GM18858 (cell line): ENCODE results near the gene BCAP31.
"Not testable (repeated sequence)": the region's sequence is repeated elsewhere in the genome, so short reads cannot be mapped to it uniquely, and the experiment has no call there.

Experiments used
- ATAC-seq: cut with Tn5 transposase; IDR thresholded peaks from one replicate; pipeline ENCODE4 v1.9.1; 2021; ENCODE audit not compliant: unreplicated experiment

Gene BCAP31

DNA sequence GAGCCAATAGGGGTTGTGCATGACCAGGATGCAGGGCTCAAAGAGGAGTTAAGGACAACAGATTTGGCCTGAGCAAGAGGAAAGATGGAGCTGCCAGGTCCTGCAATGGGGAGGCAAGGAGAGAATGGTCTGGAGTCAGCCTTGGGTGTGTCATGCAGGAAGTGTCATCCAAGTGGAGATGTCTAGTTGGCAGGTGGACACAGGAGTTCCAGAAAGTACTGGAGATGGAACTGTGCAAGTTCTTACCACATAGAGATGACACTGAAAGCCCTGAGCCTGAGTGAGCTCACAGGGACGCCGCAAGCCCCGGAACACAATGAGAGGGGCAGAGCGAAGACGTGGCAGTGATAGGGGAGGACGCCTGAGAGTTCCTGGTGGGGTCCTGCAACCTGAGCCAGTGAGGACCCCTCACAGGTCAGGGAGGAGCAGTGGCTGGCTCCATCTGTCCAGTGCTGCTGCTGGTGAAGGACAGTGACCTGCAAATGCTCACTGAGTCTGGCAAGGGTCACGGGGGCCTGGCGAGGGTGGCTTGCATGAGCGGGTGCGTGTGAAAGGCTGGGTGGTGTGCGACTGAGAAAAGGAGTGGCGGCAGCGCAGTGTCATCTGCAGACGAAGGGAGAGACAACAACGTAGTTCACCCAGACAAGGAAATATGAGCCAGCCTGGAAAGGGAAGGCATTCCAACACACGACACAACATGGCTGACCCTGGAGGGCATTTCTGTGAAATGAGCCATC, 27.0 kb downstream of the BCAP31 start:
- not testable (repeated sequence) for ATAC-seq

DNA sequence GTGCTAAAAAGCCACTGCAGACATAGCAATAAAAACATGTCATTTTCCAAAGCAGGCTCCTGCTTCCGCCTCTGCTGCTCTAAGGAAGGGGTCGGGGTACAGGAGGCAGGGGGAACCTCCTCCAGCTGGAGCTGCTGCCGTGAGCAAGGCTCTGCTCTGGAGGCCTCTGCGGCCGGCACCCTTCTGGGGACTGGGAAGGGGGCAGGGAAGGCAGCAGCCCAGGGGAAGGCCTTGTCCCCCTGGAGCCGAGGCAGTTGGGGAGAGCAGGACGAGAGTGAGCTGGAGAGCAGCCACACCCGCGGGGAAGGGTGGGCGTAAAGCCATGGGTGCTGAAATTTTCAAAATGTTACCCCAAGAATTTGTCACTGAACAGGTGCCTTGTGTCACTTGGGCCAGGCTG, 27.6 kb downstream of the BCAP31 start:
- not testable (repeated sequence) for ATAC-seq

DNA sequence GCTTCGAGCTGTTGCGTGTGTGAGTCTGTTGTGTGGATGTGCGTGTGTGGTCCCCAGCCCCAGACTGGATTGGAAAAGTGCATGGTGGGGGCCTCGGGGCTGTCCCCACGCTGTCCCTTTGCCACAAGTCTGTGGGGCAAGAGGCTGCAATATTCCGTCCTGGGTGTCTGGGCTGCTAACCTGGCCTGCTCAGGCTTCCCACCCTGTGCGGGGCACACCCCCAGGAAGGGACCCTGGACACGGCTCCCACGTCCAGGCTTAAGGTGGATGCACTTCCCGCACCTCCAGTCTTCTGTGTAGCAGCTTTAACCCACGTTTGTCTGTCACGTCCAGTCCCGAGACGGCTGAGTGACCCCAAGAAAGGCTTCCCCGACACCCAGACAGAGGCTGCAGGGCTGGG, 28.1 kb downstream of the BCAP31 start:
- no peak for ATAC-seq

DNA sequence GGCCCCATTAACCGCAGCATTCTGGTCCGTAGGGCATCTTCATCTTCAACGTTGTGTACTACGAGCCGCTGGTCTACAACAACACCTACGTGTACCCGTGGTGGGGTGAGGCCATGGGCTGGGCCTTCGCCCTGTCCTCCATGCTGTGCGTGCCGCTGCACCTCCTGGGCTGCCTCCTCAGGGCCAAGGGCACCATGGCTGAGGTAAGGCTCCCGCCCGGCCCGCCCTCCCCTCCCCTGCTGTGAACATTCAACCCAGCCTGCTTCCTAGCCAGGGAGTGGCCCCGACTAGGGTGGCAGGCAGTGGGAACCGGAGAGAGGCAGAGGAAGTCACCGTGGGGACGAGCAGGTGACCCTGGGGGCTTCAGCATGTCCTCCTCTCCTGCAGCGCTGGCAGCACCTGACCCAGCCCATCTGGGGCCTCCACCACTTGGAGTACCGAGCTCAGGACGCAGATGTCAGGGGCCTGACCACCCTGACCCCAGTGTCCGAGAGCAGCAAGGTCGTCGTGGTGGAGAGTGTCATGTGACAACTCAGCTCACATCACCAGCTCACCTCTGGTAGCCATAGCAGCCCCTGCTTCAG, 29.4 kb downstream of the BCAP31 start:
- no peak for ATAC-seq

DNA sequence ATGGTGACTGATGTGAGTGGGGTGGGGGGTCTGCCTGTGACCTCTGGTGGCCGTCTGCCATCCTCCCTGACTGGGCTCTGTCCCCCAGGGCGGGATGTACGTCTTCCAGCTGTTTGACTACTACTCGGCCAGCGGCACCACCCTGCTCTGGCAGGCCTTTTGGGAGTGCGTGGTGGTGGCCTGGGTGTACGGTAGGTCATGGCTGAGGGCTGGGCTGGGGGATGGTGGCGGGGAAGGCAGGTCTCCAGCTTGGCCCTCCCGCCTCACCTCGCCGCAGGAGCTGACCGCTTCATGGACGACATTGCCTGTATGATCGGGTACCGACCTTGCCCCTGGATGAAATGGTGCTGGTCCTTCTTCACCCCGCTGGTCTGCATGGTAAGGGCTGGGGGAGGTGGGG, 29.9 kb downstream of the BCAP31 start:
- not testable (repeated sequence) for ATAC-seq

DNA sequence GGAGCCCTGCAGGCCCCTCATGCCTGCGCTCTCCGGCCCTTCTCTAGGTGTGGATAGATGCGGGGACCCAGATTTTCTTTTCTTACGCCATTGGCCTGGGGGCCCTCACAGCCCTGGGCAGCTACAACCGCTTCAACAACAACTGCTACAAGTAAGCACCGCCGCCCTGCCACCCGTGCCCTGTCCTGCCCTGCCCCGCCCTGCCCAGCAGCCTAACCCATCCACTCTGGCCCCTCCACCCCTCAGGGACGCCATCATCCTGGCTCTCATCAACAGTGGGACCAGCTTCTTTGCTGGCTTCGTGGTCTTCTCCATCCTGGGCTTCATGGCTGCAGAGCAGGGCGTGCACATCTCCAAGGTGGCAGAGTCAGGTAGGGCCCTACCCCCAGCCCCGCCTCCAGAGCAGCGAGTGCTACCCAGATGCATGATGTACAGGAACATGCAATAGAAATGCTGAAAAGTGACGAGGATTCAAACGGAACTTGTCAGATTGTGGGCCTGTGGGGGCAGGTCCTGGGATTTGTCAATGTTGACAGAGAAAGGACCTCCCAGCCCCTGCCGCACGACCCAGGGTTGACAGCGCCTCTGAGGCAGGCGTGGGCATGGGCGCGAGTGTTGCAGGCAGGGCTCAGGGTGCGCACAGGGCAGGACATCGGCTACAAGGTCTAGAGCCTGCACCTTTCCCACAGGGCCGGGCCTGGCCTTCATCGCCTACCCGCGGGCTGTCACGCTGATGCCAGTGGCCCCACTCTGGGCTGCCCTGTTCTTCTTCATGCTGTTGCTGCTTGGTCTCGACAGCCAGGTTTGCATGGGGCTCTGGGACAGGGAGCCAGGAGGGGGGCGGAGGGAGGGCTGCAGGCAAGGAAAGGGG, 30.7 kb downstream of the BCAP31 start:
- ATAC-seq = no peak

DNA sequence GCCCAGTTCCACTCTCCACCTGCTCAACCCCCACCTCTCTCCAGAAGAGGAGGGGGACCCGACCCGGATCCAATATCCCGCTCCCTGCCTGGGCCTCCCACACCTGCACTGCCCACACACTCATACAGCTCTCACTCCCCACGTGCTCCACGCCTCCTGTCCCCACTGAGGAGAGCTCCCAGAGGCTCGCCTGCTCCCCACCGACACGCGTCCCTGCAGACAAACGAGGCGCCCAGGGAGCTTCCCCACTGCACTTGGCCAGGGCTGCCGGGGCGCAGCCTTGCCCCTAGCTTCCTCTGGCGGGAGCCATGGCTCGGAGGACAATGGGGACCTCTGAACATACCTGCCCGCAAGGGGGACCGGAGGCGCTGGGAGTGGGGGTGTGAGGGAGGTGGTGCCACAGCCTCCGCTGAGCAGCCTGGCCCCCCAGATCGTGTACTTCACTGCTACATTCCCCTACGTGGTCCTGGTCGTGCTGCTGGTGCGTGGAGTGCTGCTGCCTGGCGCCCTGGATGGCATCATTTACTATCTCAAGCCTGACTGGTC, 31.5 kb downstream of the BCAP31 start:
- ATAC-seq = no peak

DNA sequence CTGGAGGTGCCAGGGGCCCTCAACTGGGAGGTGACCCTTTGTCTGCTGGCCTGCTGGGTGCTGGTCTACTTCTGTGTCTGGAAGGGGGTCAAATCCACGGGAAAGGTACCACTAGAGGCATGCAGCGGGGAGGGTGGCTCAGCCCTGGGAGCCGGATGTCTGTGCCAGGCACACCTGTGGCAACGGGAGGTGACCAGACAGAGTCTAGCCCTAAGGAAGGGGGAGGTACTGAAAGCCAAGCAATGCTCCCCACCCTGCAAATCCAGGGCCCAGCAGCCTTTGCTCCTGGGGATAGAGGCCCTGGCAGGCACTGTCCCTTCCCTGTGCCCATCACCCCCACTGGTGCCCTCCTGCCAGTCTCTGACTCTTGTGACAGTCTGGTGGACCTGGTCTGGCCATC, 32.2 kb downstream of the BCAP31 start:
- ATAC-seq = no peak

DNA sequence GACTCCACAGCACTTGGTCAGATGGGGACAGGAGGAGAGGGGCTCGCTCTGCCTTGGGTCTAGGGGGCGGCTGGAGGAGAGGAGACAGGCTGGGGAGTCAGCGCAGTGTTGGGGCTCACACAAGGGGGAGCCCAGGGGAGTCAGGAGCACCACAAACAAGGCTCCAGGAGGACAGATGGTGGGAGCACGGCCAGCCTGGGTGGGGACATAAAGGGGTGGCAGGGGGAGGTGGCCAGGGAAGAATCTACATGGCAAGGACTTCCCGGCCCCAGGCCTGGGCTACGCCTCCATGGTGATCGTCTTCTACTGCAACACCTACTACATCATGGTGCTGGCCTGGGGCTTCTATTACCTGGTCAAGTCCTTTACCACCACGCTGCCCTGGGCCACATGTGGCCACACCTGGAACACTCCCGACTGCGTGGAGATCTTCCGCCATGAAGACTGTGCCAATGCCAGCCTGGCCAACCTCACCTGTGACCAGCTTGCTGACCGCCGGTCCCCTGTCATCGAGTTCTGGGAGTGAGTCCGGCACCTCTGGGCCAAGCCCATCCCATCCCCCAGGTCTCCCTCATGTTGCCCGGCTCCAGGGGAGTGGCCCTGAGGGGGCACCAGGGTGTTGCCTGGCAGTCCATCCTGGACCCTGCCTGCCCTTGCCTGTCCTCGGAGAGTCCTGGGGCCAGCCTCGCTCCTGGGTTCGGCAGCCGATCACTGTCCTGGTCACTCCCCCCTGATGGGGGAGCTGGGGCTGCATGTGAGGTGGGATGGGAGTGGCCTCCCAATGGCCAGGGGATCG, 33.0 kb downstream of the BCAP31 start:
- not testable (repeated sequence) for ATAC-seq

DNA sequence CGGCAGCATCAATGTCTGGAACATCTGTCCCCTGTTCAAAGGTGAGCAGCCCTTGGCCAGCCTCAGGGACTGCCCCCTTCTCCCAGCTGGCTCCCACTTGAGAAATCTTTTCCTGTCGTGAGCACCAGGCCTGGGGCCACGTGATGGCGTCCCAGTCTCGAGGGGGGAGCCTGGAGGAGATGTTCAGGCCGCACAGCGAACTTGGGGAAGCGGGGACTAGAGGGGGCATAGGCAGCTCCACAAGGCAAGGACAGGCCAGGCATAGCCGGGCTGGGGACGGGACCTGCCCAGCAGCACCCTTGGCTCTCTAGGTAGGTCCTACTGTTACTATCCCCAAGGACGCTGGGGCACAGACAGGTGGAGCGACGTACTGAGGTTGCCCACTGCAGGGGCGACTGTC, 33.7 kb downstream of the BCAP31 start:
- ATAC-seq = no peak

DNA sequence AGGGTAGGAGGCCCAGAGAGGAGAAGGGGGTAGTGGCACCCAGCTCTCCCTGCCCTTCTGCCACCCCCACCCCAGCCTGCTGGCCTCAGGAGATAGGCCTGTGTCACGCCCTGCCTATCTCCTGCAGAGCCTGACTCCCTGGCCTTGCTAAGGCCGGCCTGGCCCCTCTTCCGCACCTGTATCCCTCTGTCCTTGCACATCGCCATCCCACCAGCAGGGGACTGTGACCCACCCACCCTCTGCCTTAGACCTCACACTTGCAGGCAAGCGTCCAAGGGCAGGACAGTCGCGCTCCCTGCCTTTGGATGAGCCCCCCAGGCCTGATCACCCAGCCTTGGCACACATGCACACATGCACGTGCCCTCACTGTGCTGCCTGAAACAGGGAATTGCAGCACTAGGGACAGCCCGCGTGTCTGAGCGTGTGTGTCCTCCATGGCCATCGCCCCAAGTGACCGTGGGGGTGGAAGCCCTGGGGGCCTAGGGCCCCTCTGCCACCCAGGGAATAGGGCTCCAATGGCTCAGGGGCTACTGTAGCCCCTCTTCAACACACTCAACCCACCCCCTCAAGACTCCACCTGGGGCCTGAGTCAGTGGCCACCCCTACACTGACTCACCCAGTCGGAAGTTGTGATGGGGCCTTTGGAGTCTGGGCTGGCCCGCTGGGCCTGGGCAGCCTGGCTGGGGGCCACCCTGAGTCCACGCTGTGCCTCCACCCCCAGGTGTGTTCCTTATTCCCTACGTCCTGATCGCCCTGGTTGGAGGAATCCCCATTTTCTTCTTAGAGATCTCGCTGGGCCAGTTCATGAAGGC, 34.3 kb downstream of the BCAP31 start:
- ATAC-seq = no peak

DNA sequence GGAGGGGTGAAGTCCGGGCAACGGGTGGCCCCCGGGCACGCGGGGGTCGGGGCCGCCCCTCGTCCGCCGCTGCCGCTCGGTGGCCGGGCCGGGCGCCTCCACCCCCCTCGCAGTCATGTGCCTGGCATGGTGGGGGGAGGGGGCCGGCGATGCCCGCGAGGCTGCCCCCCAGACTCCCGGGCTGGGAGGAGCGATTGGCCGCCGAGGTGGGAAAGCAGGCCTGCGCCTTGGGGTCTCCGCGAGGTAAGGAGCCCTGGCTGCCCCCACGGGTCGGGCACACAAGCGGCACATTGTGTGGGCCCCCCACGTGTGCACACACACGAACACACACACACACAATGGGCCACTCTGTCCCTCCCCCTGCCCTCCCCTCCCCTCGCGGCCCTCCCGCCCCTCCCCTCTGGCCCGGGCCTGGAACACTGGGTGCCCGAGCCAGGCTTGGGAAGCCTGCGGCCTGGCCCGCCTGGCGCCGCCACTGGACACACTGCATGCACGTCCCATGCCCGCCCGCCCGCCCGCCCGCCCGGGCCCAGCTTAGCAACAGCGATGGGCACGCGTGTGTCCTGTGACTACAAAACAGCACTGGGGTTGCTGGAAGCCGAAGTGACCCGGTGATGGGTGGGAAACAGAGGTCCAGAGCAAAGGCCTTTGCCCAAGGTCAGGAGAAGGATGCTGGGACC, 35.1 kb downstream of the BCAP31 start:
- no peak for ATAC-seq

DNA sequence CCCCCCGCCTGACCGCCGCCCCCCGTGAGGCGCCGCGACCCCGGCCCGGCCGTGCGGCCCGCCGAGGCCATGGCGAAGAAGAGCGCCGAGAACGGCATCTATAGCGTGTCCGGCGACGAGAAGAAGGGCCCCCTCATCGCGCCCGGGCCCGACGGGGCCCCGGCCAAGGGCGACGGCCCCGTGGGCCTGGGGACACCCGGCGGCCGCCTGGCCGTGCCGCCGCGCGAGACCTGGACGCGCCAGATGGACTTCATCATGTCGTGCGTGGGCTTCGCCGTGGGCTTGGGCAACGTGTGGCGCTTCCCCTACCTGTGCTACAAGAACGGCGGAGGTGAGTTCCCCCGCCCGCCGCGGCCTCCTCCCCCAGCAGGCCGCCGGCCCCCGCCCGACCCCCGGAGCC, 35.7 kb downstream of the BCAP31 start:
- no peak for ATAC-seq

DNA sequence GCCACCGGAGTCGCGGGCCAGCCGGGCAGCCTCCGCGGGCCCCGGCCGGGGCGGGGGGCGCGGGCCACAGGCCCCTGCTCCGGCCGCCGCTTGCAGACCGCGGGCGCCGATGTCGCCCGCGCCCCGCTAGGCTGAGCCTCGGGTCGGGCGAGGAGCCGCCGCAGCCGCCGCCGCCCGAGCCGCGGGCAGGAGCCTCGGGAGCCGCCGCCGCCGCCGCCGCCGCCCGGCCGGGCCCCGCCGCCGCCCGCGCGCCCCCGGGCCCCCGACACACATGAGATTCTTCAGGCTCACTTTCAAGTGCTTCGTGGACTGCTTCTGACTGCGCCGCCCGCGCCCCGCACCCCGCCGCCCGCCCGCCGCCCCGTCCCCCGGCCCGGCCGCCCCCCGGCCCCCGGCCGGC, 36.1 kb downstream of the BCAP31 start:
- ATAC-seq = no peak

DNA sequence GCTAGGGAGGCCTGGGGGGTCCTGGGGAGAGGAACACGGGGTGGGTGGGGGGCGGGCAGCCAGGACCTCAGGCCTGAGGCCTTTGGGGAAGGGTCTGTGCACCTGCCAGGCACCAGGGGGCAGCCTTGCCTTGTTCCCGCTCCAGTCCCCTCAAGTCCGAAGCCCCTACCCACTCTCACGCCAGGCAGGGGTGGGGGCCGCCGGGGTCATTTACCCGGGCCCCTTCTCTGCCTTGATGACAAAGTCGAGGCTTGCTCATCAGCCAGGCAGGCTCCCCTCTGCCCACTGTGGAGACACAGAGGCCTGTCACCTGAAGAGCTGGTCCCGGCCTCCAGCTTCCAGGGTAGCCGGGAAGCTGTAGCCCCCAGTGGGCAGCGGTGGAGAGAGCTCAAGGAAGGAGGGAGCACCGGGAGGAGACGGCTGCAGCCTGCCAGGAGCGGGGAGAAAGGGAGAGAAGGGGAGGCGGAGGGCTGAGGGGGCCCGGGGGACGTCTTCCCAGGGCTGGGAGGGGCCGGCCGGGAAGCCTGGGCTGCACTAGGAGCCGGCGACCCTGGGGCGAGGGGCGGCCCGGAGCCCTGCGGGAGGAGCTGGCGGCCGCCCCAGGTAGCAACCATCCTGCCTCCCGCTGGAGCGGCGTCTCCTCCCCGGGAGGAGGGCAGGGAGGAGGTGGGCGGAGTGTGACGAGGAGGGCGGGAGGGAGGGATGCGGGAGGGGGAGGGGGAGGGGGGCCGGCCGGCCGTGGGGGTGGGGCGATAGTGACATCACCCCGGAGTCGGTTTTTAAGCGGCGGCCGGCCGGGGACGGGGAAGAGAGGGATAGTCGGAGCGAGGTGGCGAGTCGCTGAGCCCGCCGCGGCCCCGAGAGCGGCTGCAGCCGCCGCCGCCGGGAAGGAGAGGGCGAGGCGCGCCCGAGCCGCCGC, 36.8 kb downstream of the BCAP31 start, which contains the start of gene SLC6A8:
Gene SLC6A8, plus strand, starts transcription at position 806 of the 919 bp plus-strand sequence. CDS start 649 bp downstream, outside the sequence.
- no peak for ATAC-seq

DNA sequence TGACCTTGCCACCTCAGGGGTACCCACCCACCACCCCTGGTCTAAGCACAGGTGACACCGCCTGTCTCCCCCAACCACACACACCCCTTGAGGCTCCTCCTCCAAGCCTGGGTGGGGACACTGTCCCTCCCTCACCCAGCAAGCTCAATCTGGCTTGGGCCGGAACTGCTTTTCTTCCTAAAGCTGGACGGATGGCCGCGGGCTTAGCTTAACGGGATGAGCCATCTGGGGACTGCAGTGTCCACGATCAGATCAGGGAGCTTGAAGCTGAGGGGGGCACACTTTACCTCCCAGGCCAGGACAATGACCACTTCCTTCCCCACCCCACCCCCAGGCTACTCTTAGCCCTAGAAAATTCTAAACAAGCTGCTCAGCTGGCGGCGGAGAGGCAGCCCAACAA, 37.5 kb downstream of the BCAP31 start:
- no peak for ATAC-seq

DNA sequence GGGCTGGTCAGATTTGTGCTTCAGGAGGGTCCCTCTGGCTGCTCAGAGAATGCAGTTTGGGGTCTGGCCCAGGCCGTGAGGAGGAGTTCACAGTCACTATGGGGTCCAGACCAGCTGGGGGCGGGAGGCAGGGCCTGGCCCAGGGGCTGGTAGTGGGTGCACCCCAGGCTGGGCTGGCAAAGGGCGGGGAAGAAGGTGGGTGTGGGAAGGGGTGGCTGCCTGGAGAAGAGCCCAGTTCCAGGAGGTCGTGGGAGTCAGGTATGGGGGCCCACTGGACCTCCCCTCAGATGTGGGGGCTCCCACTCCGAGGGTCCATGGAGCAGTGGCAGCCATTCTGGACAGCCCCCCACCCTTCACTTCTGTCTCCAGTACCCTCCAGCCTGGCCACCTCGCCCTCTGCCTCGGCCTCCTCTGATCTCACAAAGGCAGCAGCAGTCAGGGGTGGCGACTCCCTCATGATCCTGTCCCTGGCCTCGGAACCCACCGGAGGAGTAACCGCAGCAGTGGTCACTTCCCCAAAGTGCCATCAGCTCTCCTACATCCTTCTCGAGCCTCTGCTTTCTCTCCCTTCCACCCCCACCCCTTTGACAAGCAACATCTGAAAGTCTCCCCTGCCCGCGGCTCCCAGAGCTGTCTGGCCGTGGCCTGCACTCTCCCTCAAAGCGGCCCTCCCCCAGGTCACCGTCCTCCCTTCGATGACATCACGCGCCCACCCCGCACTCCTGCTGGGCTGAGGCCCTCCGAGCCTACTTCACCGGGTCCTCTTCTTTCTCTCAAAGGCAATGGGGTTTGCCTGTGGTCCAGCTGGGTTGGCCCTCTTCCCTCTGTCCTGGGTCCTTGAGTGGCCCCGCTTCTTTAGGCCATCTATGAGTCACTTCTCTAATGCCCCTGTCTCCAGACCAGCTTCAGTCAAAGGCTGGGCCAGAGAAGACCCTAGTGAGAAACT, 38.2 kb downstream of the BCAP31 start:
- no peak for ATAC-seq
